Measurements from ENCODE around the gene ALDH4A1. TPM values are rescaled to one million over a fixed set of nuclear protein-coding genes. Genes with fewer than 3 reads are reported as not detected.

ALDH4A1 gene
- total and polyA plus RNA-seq, 5 experiments from 2014 or later, result 0.31 to 2.5 (median 1.6) TPM

- Mint-ChIP-seq H3K27me3 (no peaks in the 10 kb centered on the region), H3K27ac (peak overlapping the region; percentile 65 to 98 (median 94)), H3K4me1 (peaks cover 46 to 94% (median 93%) of the 10 kb centered on the region in 4 donors), H3K9me3 (peaks cover 0 to 1% (median 0%) of the 10 kb centered on the region in 9 donors), H3K4me3 (peak overlapping the region; percentile 69 to 93 (median 85)), H3K36me3 (peaks cover 0 to 5% (median 0%) of the 10 kb centered on the region in 3 donors)
- POLR2A ChIA-PET, result interaction anchor here (0.6 to 14.2 kb wide), 9 partner anchors 13 to 669 kb away, joined by 3 to 430 read pairs (median 9); partner anchors contain the start of genes ALDH4A1 and IFFO2
- ATAC-seq, result peak; percentile 59 to 68
- DNase-seq, result peak in 9 of 10 donors; percentile 16 to 74 (median 48)
Observed at GRCh38 chr1:18927654-18928272, 25.4 kb upstream of the ALDH4A1 start.

DNA sequence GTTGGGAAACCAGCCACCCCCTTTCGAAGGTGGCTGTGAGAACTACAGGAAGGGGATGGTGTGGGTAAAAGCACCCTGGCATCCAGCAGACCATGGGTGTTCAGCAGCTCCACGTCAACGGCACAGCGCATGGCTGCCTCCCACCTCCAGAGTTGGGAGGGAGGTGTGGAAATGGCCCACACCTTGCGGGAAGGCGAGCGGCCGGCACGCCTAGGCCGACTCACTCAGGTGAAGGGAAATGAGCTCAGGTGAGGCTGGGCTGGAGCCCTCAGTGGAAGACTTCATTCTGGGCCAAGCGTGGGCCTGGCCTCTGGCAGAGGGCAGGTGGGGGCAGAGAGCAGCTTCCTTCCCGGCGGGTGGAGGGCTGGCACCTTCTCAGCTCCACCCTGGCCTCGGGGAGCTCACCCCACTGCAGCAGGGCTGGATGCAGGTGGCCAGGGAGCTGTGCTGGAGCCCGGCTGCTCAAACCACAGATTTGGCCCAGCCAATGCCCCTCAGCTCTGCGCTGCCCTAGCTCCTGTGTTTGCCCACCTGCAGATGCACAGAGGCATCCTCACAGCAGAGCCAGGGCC is 24.8 kb upstream of the ALDH4A1 start:
- Mint-ChIP-seq H3K4me1 (peaks cover 40 to 93% (median 91%) of the 10 kb centered on the region in 4 donors), H3K36me3 (peaks cover 0 to 2% (median 0%) of the 10 kb centered on the region in 3 donors)

DNA sequence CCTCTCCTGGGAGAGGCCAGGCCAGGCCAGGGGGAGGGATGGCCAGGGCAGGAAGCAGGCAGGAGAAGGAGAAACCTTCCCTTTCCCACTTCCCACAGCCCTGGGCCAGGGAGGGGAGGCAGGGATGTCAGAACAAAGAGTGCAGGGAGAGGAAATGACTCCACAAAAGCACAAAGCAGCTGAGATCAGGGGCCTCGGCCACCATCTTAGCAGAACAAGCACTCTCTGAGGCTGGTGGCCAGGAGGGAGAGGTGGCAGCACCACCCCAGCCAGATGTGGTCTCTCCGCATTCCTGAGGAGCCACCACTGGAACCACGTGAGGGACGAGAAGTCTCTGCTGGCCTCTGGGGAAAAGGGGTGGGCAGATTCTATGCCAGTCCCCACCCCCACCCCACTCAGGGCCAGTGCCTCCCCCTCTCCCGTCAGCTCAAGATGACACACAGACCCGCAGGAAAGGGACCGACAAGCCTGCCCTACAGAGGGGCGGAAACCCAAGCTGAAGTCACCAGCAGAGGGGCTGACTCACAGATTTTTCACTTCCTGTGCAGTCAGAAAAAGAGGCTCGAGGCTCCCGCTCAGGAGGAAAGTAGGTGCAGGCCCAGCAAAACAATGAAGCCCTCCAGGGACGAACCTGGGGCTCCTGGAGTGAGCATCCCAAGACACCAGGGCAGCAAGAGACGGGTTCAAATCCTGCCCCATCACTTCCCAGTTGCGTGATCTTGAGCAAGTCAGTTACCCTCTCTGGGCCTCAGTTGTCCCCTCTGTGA is 24.1 kb upstream of the ALDH4A1 start:
- H3K4me1 Mint-ChIP-seq, result peaks cover 34 to 93% (median 86%) of the 10 kb centered on the region in 4 donors
- H3K36me3 Mint-ChIP-seq, result peaks cover 0 to 2% (median 0%) of the 10 kb centered on the region in 3 donors
- POLR2A ChIA-PET, result interaction anchor here (0.6 to 14.2 kb wide), 9 partner anchors 11 to 671 kb away, joined by 3 to 430 read pairs (median 9); partner anchors contain the start of genes ALDH4A1 and IFFO2
- H3K27me3 Mint-ChIP-seq, result no peaks in the 10 kb centered on the region
- DNase-seq (peak; percentile 46 to 90 (median 75)), ATAC-seq (peak; percentile 79)
- H3K9me3 Mint-ChIP-seq, result peaks cover 0 to 1% (median 0%) of the 10 kb centered on the region in 9 donors
- H3K27ac Mint-ChIP-seq, result peak overlapping the region; percentile 85 to 98 (median 96)
- peak overlapping the region; percentile 69 to 93 (median 85) for H3K4me3 Mint-ChIP-seq

More for the DNA sequence above, 24.8 kb upstream of the ALDH4A1 start:
- ATAC-seq (peak; percentile 27 to 34), DNase-seq (peak in 2 of 10 donors; percentile 18 to 31)
- POLR2A ChIA-PET, result interaction anchor here (0.6 to 14.2 kb wide), 11 partner anchors 12 to 670 kb away, joined by 3 to 430 read pairs (median 5); partner anchors contain the start of genes ALDH4A1 and IFFO2
- Mint-ChIP-seq H3K27me3 (no peaks in the 10 kb centered on the region), H3K27ac (peak overlapping the region; percentile 85 to 98 (median 96)), H3K9me3 (peaks cover 0 to 1% (median 0%) of the 10 kb centered on the region in 9 donors), H3K4me3 (peak overlapping the region; percentile 69 to 93 (median 85))

DNA sequence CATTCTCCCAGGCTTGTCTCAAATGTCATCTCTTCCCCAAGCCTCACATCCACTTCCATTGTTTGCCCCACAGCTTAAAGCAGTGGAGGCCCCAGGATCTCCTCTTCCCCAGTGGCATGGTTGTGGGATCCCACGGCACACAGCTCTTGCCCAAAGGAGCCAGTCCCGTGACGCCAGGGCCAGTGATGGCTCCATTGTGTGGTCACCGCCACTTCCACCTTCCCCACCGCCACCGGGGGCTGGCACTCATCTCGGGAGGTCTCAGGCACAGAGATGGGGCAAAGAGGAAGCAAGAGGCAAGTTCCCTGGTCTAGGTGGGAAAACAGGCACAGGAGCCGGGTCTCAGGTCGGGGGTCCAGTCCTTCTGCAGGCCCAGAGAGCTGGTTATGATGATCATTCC is 22.9 kb upstream of the ALDH4A1 start:
- ATAC-seq (no peak), DNase-seq (no peak)
- H3K27me3 Mint-ChIP-seq, result no peaks in the 10 kb centered on the region
- peaks cover 0 to 8% (median 0%) of the 10 kb centered on the region in 3 donors for H3K36me3 Mint-ChIP-seq
- H3K27ac Mint-ChIP-seq, result peak overlapping the region; percentile 41 to 87 (median 75)
- H3K9me3 Mint-ChIP-seq, result peaks cover 0 to 1% (median 0%) of the 10 kb centered on the region in 9 donors
- H3K4me3 Mint-ChIP-seq, result peak overlapping the region in 9 of 10 donors; percentile 31 to 79 (median 62)
- POLR2A ChIA-PET, result interaction anchor here (1.4 to 14.2 kb wide), 2 partner anchors 22 to 46 kb away, joined by 3 to 430 read pairs; partner anchors contain the start of gene IFFO2
- peaks cover 28 to 84% (median 76%) of the 10 kb centered on the region in 4 donors for H3K4me1 Mint-ChIP-seq

DNA sequence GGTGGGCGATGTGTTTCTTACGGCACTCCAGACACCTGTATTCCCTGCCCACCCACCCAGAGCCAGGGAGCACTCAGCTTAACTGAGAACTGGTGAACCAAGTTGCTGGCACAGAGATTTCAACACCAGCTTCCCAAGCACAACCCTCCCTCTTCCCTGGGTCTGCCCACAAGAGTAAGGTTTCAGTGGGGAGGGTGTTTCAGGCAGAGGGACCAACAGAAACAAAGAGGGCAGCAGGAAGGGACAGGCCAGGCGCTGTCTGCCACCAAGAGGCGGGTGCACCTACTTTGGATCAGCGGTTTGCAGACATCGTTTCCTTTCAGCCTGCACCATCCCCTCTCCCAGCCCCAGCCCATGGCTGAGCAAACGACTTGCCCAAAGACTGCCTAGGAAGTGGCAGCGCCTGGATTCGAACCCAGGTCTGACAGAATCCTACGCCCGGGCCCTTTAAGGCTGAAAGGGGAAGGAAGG is 21.9 kb upstream of the ALDH4A1 start:
- no peak for DNase-seq
- peak overlapping the region in 4 of 10 donors; percentile 69 to 83 (median 78) for H3K27ac Mint-ChIP-seq
- H3K4me3 Mint-ChIP-seq, result peak overlapping the region in 8 of 10 donors; percentile 51 to 76 (median 65)
- H3K27me3 Mint-ChIP-seq, result no peaks in the 10 kb centered on the region
- peaks cover 23 to 75% (median 66%) of the 10 kb centered on the region in 4 donors for H3K4me1 Mint-ChIP-seq
- H3K9me3 Mint-ChIP-seq, result peaks cover 0 to 1% (median 0%) of the 10 kb centered on the region in 9 donors
- peaks cover 0 to 14% (median 0%) of the 10 kb centered on the region in 3 donors for H3K36me3 Mint-ChIP-seq
- POLR2A ChIA-PET, result interaction anchor here (0.9 to 14.2 kb wide), 3 partner anchors 10 to 150 kb away, joined by 4 to 430 read pairs (median 5); partner anchors contain the start of gene IFFO2
- no peak for ATAC-seq

GRCh38 chr1:18923756-18924211 is 21.4 kb upstream of the ALDH4A1 start:
- Mint-ChIP-seq H3K36me3 (peaks cover 0 to 18% (median 0%) of the 10 kb centered on the region in 3 donors), H3K9me3 (peaks cover 0 to 1% (median 0%) of the 10 kb centered on the region in 9 donors), H3K4me3 (peak overlapping the region; percentile 0 to 76 (median 50)), H3K27ac (peak overlapping the region in 8 of 10 donors; percentile 0 to 86 (median 72)), H3K27me3 (no peaks in the 10 kb centered on the region), H3K4me1 (peaks cover 20 to 71% (median 61%) of the 10 kb centered on the region in 4 donors)
- ATAC-seq (no peak), DNase-seq (peak in 3 of 10 donors; percentile 17 to 27 (median 25))
- POLR2A ChIA-PET, result interaction anchor here (0.9 to 14.2 kb wide), 3 partner anchors 10 to 151 kb away, joined by 4 to 430 read pairs (median 5); partner anchors contain the start of gene IFFO2

DNA sequence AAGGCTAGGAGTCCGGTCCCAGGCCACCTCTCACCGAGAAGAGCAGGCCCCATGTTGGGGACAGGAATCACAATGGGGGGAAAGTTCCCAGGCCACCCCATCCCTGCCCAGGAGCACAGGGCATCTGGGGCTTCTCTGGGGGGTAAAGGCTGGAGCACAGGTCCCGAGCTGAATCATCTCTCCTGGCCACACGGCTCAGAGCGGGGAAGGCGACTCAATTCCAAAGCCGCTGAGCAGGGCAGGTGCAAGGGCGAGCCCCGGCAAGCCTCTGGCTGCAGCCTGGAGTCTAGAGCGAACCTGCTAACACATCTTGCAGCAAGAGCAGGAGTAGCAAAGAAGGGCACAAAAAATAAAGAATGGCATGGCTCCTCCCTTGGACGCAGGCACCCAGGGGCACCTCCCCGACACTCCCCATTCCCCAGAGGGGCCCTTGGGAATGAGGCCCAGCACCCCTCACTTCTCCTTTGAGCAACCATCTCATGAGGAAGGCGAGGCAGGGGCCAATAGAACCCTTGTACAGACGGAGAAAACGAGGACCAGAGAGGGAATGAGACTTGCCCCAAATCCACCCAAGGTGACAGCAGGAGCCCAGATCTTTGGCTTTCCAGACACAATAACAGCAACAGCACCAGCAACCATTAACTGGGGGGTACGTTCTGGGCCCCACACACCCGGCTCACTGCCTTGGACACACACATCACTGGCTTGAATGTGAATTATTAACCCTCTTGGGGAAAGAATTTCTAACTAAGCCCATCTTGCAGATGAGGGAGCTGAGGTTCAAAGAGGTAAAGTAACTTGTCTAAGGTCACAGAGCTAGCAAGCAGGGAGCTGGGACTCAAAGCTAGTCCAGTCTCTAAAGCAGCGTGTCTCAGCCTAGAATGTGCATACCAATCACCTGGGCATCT is 20.7 kb upstream of the ALDH4A1 start:
- POLR2A ChIA-PET, result interaction anchor here (0.9 to 14.2 kb wide), 4 partner anchors 9 to 151 kb away, joined by 3 to 430 read pairs (median 4); partner anchors contain the start of gene IFFO2
- peaks cover 21 to 64% (median 56%) of the 10 kb centered on the region in 4 donors for H3K4me1 Mint-ChIP-seq
- H3K36me3 Mint-ChIP-seq, result peaks cover 0 to 22% (median 0%) of the 10 kb centered on the region in 3 donors
- peaks cover 0 to 1% (median 0%) of the 10 kb centered on the region in 9 donors for H3K9me3 Mint-ChIP-seq
- no peaks in the 10 kb centered on the region for H3K27me3 Mint-ChIP-seq
- peak overlapping the region in 8 of 10 donors; percentile 16 to 86 (median 72) for H3K27ac Mint-ChIP-seq
- ATAC-seq (no peak), DNase-seq (no peak)
- H3K4me3 Mint-ChIP-seq, result peak overlapping the region in 9 of 10 donors; percentile 0 to 76 (median 51)

GRCh38 chr1:18922319-18922726 is 20.0 kb upstream of the ALDH4A1 start:
- ATAC-seq (no peak), DNase-seq (no peak)
- Mint-ChIP-seq H3K9me3 (peaks cover 0 to 1% (median 0%) of the 10 kb centered on the region in 9 donors), H3K4me3 (peak overlapping the region in 1 of 10 donors; percentile 22), H3K27me3 (no peaks in the 10 kb centered on the region), H3K27ac (peak overlapping the region in 1 of 10 donors; percentile 71), H3K4me1 (peaks cover 21 to 58% (median 49%) of the 10 kb centered on the region in 4 donors), H3K36me3 (peaks cover 0 to 27% (median 0%) of the 10 kb centered on the region in 3 donors)
- POLR2A ChIA-PET, result interaction anchor here (1.3 to 14.2 kb wide), 2 partner anchors 25 to 41 kb away, joined by 3 to 430 read pairs; partner anchors contain the start of gene IFFO2

- POLR2A ChIA-PET, result interaction anchor here (1.3 to 14.2 kb wide), 2 partner anchors 26 to 42 kb away, joined by 3 to 430 read pairs; partner anchors contain the start of gene IFFO2
- DNase-seq (no peak), ATAC-seq (no peak)
- no peaks in the 10 kb centered on the region for H3K9me3 Mint-ChIP-seq
- H3K36me3 Mint-ChIP-seq, result peaks cover 0 to 30% (median 0%) of the 10 kb centered on the region in 3 donors
- H3K4me3 Mint-ChIP-seq, result no peak overlapping the region
- peak overlapping the region in 4 of 10 donors; percentile 47 to 71 (median 58) for H3K27ac Mint-ChIP-seq
- H3K4me1 Mint-ChIP-seq, result peaks cover 21 to 56% (median 43%) of the 10 kb centered on the region in 4 donors
- no peaks in the 10 kb centered on the region for H3K27me3 Mint-ChIP-seq
Observed at GRCh38 chr1:18921516-18922251, 19.3 kb upstream of the ALDH4A1 start.

DNA sequence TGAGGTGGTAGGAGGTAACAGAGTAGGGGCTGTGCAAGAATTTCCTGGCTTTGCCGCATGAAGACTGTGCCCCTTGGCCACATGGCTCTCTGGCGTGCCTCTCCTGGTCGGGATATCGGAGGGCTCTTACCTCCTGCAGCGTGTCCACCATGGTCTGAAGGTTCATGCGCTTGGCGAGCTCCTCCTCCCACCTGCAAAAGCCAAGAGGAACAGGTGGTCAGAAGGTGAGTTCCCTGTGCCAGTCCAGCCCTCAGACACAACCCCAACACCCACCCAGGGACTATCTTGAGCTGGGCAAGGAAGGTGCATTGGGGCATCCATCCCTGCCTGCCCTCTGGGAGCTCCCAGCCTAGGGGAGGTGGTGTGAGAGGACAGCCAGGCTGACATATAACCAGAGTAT is 18.6 kb upstream of the ALDH4A1 start:
- ATAC-seq (no peak), DNase-seq (no peak)
- peaks cover 0 to 38% (median 0%) of the 10 kb centered on the region in 3 donors for H3K36me3 Mint-ChIP-seq
- no peak overlapping the region for H3K27ac Mint-ChIP-seq
- H3K27me3 Mint-ChIP-seq, result no peaks in the 10 kb centered on the region
- no peak overlapping the region for H3K4me3 Mint-ChIP-seq
- H3K4me1 Mint-ChIP-seq, result peaks cover 20 to 49% (median 39%) of the 10 kb centered on the region in 4 donors
- no peaks in the 10 kb centered on the region for H3K9me3 Mint-ChIP-seq
- POLR2A ChIA-PET, result interaction anchor here (14.2 kb wide), 1 partner anchor 26 kb away, joined by 430 read pairs; the partner anchor contains the start of gene IFFO2
